ENCODE results near the gene SLC25A18.
"Not testable (repeated sequence)": the region's sequence is repeated elsewhere in the genome, so short reads cannot be mapped to it uniquely, and the experiment has no call there.

Gene SLC25A18, protein sequence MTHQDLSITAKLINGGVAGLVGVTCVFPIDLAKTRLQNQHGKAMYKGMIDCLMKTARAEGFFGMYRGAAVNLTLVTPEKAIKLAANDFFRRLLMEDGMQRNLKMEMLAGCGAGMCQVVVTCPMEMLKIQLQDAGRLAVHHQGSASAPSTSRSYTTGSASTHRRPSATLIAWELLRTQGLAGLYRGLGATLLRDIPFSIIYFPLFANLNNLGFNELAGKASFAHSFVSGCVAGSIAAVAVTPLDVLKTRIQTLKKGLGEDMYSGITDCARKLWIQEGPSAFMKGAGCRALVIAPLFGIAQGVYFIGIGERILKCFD

DNA sequence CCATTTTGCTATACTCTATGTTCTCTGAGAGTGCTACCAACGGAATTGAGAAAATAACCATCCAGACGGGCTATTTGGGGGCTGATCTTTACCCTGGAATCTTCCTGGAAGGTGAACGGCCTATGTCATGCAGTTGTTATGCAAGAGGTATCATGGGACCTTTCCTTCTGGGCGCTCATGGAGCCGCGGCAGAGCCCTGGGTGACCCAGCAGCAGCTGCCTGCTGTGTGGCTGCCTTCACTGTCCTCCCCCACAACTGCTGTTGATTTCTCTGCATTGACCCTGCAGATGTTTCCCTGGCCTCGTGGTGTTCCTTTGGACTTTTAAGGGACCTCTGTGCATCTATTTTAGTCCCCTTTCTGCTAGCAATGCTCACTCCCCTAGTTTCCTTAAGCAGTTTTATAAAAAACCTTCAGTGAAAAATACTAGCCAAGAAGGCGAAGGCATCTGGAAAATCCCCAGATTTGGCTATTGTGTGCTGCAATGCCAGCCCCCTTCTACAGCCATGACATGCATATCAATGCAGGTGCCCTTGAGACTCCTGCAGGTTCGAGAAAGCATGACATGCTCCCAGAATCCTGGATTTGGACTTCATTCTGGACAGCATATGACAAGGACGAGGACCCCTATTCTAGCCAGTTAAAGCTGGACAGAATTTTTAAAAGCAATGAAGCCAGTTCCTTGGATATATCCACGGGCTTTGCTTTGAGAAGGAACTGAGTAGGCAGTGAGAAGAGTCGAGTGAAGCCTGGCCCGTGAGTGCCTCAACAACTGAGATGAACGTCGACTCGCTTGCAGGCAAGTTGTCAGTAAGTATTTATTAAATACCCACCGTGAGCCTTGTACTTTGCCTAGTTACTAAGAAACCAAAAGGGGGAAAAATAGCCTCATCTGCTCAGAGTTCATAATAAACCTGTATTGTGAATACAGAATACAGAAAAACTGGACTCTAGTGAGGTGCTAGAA is at the start of gene SLC25A18:
Gene SLC25A18, plus strand, starts transcription at position 593 of the 965 bp plus-strand sequence. CDS start 16,447 bp downstream, outside the sequence.
- no peak for DNase-seq (ENCODE audit: low read depth)

DNA sequence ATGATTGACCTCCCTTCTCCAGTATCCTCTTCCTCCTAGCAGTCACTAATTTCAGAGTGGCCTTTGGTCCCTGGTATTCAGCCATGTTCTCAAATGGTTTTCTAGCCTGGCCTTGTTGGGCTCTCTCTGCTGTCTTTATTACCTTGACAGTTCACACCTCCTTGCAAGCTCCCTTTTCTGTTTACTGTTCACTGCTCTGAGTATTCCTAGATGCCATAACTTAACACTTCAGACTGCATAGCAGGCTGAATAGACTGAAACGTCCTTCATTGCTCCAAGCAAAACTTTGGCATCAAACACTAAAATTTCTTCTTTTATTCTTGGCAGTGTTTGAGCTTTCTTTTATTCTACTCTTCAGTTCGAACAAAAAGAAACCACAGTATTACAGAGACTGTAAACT is 49.7 kb upstream of the SLC25A18 start:
- DNase-seq (ENCODE audit: low read depth), result no peak

DNA sequence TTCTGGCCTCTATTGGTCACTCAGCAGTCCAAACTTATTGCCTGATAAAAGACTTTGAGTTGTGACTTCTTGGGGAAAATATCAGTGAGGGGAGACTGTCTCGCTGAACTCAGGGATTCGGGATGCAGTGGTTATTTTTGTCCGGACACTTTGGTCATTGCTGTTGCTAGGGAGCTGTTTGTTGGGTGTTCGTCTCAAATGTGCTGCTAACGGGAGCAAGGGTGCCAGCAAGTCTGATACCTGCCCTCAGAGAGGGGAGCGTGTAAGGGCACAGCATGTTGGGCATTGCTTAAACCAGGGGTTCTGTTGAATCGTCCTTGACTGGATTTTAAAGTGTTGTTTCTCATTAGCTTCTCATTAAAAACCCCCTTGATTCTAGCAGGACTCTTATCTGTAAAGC is 49.2 kb upstream of the SLC25A18 start:
- DNase-seq (ENCODE audit: low read depth), result no peak

DNA sequence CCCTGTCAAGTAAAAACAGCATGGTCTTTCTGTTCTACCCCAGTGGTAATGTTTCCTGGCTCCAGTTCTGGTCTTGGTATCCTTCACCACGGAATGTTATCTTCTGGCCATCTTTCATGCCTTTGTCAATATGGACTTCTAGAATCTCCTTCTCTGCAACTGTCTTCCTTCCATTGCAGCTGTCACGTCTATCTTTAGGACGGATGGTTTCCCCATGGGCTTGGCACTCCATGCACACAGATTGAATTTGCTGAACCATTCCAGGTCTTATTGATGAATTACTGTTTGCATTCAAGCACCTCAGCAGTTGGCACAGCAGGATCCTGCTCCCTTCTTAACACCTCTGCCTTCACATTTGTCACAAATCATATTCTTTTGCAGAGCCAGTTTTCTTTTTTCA is 44.9 kb upstream of the SLC25A18 start:
- DNase-seq (ENCODE audit: low read depth), result no peak

DNA sequence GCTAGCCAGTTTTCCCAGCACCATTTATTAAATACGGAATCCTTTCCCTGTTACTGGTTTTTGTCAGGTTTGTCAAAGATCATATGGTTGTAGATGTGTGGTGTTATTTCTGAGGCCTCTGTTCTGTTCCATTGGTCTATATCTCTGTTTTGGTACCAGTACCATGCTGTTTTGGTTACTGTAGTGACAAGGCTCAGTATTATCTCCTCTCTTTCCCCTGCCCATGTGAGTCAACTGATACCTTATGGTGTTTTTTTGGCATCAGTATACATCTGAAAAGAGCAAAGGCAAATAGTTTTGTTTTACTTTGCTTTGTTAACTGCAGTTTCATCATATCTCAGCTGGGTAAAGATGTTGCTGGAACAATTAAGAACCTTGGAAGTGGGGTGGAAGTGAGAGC is 41.3 kb upstream of the SLC25A18 start:
- DNase-seq (ENCODE audit: low read depth), result not testable (repeated sequence)

DNA sequence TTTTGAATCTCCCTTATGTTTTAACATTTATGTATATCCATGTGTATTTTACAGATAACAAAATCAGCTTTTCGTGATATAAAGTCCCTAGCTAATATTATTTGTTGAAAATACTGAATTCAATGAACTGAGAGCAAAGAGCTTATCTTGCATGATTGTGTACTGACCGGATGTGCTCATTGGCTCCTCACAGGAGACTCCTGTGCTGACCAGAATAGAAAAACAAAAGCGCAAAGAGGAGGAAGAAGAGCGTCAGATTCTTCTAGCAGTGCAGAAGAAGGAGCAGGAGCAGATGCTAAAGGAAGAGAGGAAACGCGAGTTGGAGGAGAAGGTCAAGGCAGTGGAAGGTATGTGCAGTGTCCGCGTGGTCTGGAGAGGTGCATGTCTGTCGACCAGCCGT is 39.4 kb upstream of the SLC25A18 start:
- no peak for DNase-seq (ENCODE audit: low read depth)

DNA sequence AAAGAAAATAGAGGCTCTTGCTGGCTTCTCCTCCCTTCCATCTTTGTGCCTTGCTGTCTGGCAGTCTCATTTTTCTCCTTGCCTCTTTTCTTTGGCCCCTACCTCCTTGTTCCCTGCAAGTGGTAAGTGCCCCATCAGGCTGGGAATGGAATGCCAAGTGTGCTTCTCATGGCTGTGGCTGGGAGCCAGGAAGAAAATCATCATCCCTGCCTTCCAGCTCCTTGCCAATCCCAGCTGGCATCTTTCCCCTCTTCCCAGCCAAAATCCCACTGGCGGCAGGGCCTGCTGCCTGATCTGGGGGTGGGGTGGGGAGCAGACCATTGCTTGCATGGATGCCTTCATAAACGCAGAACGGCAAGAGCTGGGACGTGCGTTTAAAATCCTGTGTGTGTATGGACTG is 27.0 kb upstream of the SLC25A18 start:
- DNase-seq (ENCODE audit: low read depth), result no peak

DNA sequence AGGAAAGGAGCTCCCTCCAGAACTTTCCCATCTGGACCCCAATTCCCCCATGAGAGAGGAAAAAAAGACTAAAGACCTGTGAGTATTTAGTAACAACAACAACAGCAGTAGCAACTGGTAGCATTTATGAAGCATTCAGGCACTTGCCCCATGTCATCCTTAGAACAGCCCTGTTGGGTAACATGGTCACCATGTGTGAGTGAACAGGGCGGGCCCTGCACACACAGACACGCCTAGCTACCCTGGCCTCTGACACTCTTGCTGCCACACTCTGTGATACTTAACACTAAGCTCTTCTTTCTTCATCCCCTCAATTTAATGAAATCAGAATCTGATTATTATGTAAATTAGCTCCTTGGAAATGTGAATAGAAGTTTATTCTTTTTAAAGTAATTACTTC is 26.1 kb upstream of the SLC25A18 start:
- DNase-seq (ENCODE audit: low read depth), result no peak

DNA sequence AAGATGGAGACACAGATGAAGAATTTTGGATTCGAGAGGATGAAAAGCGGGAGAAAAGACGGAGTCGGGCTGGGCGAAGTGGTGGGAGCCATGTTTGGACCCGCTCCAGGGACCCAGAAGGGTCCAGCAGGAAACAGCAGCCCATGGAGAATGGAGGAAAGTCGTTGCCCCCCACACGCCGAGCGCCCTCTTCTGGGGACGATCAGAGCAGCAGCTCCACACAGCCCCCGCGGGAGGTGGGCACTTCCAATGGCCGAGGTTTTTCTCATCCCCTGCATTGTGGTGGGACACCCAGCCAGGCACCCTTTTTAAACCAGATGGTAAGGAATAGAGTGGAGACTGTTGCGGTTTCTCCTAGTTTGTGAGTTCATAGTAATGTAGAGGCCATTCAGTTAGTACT is 22.8 kb upstream of the SLC25A18 start:
- DNase-seq (ENCODE audit: low read depth), result no peak

DNA sequence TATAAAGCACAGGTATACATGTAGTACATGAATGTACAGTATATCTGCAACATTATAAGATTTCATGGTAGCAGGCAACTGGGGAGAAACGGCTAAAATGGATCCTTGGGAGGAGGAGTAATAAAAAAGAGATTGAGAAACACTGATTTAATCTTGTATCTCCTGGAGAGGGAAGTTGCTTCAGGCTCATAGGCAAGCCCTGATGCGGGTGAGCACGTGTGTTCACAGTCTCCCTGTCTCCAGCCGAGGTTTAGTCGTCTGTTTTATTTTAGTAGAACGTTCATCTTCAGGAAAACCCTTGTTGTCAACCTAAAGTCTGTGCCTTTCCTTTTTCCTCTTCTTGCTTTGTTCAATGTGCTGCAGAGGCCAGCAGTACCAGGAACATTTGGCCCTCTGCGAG is 21.8 kb upstream of the SLC25A18 start:
- DNase-seq (ENCODE audit: low read depth), result no peak

DNA sequence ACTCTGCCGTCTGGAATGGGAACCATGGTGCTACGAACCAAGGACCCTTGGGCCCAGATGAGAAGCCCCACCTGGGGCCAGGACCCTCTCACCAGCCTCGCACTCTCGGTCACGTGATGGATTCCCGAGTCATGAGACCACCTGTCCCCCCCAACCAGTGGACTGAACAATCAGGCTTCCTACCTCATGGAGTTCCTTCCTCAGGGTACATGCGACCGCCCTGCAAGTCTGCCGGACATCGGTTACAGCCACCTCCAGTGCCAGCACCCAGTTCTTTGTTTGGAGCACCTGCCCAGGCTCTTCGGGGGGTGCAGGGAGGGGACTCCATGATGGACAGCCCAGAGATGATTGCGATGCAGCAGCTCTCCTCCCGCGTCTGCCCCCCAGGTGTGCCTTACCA is 20.8 kb upstream of the SLC25A18 start:
- no peak for DNase-seq (ENCODE audit: low read depth)

DNA sequence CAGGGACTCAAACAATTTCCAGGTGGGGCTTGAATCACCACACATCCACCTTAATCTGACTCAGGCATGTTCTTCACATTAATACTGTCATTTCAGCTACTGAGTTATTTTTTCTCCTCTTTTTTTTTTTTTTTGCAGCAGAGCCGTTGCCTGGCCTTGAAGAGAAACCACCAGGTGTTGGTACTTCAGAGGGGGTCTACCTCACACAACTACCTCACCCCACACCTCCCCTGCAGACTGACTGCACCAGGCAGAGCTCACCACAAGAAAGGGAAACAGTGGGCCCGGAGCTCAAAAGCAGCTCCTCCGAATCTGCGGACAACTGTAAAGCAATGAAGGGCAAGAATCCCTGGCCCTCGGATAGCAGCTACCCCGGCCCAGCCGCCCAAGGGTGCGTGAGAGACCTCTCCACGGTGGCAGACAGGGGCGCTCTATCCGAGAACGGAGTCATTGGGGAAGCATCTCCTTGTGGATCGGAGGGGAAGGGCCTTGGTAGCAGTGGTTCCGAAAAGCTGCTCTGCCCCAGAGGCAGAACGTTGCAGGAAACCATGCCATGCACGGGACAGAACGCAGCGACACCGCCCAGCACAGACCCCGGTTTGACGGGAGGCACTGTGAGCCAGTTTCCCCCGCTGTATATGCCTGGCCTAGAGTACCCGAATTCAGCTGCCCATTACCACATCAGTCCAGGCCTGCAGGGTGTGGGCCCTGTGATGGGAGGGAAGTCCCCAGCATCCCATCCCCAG is 15.1 kb upstream of the SLC25A18 start:
- no peak for DNase-seq (ENCODE audit: low read depth)

DNA sequence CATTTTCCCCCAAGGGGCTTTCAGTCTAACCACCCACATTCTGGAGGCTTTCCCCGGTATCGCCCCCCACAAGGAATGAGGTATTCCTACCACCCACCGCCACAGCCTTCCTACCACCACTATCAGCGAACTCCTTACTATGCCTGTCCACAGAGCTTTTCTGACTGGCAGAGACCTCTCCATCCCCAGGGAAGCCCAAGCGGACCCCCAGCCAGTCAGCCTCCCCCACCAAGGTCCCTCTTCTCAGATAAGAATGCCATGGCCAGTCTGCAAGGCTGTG is 14.6 kb upstream of the SLC25A18 start:
- DNase-seq (ENCODE audit: low read depth), result no peak

DNA sequence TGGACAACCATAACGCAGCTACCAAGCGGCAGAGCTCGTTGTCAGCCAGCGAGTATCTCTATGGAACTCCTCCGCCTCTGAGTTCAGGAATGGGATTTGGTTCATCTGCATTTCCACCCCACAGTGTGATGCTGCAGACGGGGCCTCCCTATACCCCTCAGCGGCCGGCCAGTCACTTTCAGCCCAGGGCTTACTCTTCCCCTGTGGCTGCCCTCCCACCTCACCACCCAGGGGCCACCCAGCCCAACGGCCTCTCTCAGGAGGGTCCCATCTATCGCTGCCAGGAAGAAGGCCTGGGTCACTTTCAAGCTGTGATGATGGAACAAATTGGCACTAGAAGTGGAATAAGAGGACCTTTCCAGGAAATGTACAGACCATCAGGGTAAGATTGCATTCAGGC is 14.1 kb upstream of the SLC25A18 start:
- no peak for DNase-seq (ENCODE audit: low read depth)

DNA sequence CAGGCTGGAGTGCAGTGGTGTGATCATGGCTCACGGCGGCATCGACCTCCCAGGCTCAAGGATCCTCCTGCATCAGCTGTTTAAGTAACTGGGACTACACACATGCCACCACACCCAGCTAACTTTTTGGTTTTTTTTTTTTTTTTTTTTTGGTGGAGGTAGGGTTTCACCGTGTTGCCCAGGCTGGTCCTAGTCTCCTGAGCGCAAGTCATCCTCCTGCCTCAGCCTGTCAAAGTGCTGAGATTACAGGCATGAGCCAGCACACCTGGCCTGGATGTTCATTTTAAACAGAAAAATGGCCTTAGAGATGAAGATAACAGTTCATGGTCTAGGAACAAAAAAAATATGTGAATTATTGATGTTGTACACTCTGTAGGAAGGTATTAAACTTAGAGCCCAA is 13.6 kb upstream of the SLC25A18 start:
- no peak for DNase-seq (ENCODE audit: low read depth)

DNA sequence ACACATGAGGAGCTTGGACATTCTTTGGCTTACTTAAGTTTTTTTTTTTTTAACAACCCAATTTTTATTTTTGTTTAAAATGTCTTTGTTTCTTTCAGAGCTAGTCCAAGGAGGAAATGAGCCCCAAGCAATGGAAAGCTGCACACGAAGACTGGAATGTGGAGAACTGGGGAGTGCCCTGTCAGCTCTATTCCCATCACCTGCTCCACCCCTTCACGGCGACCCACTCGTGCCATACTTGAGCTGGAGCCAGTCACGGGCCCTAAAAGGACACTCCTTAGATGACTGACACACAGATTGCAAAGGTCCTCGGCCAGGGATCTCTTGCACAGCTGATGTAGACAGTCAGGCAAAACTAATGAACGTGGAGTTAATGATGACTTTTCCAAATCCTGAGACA is 10.6 kb upstream of the SLC25A18 start:
- no peak for DNase-seq (ENCODE audit: low read depth)

DNA sequence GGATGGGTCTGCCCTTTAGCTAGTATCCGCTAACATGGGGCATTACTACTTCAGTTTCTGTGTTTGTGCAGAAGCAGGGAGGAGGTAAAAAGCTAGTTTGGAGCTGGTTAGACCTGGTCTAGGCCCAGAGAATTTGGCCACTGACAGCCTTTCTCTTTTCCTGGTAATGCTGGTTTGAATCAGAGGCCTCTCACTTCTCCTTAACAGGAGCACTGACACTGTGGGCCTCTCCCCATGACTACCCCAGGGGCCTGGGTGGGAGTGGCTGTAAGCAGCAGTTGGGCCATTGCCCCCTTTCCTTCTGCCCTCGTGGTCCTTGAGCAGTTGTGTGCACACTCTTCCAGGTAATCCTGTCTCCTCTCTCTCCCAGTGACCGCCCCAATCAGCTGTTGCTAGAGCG is 8.5 kb upstream of the SLC25A18 start:
- DNase-seq (ENCODE audit: low read depth), result no peak

DNA sequence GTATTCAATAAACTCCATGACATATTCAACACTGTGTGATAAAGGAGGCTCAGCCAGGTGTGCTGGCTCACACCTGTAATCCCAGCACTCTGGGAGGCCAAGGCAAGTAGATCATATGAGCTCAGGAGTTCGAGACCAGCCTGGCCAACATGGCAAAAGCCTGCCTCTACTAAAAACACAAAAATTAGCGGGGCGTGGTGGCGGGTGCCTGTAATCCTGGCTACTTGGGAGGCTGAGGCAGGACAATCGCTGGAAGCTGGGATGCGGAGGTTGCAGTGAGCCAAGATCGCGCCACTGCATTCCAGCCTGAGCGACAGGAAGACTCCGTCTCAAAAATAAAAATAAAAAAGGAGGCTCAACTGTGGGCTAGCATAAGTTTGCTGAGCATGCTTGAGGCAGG is 4.1 kb upstream of the SLC25A18 start:
- no peak for DNase-seq (ENCODE audit: low read depth)

DNA sequence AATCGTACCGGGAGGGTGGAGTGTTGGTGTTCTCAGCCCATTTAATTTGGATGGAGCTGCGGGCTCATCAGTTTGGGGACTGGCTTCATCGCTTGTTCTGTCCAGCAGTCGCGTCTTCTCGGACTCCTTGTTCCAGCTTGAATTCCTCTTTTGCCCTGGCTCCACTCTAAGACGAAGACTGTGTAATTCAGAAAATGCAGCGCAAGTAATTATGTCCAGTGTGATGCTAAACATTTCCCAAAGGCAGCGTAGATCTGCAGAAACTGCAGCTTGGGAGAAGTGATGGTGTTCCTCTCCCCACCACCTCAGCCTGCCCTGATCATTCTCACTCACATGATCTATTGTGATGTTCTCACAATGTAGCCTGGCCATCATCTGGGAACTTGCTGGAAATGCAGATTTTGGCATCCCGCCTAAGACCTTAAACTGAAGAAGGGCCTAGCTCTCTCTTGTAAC is 666 bp downstream of the SLC25A18 start:
- no peak for DNase-seq (ENCODE audit: low read depth)

DNA sequence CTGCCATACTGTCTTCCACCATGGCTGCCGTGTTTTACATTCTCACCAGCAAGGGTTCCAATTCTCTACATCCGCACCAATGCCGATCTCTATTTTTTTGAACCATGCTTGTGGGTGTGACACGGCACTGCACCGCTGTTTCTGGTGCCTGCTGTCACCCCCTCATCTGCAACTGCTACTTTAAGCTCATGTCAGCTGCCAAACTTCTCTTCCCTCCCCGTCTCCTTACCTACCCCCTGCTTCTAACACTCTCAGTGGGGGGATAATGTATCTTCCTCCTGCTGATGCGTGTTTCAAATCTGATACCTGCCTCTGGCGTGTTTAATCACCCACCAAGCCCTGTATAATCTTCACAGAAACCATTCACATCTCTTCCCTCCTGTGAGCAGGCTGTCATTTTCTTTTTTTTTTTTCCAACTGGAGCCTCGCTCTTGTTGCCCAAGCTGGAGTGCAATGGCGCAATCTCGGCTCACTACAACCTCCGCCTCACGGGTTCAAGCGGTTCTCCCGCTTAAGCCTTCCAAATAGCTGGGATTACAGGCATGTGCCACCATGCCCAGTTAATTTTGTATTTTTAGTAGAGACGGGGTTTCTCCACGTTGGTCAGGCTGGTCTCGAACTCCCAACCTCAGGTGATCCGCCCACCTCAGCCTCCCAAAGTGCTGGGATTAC is 2.9 kb downstream of the SLC25A18 start:
- not testable (repeated sequence) for DNase-seq (ENCODE audit: low read depth)

DNA sequence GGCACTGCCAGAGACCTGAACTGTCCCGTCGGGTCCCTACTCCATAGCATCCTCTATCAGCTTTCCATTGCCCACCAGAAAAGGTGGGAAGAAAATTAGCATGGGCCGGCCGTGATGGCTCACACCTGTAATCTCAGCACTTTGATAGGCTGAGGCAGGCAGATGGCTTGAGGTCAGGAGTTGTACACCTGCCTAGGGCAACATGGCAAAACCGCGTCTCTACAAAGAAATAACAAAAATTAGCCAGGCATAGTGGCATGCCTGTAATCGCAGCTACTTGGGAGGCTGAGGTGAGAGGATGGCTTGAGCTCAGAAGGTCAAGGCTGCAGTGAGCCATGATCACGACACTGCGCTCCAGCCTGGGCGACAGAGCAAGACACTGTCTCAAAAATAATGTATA is 3.5 kb downstream of the SLC25A18 start:
- no peak for DNase-seq (ENCODE audit: low read depth)

DNA sequence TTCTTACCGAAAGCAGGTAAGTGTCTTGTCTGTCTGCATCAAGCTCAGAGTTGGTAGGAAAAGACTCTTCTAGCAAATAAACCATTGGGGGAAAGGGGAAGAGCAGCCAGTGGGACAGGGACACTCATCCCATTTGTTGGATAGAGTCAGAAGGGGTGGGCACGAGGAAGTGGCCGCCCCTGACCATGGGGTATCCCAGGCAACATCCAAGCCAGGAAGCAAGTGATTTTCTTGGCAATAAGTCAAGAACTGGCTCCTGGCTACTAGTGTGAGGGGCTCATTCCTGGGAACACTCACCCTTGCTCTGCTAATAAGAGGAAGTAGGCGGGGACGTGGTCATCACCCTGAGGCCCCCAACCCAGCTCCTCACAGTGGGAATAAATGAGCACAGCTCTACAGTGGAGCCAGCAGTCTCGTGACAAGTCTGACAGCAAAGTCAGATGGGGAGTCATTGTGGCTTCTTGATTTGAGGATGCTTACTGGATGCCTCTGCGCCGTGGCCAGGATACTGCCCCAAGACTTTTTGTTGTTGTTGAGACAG is 6.7 kb downstream of the SLC25A18 start:
- no peak for DNase-seq (ENCODE audit: low read depth)
